SH-SY5Y (cell line): ENCODE data around the gene SAMD4A.

Experiments used
- GATA2 ChIP-seq: IDR thresholded peaks from 2 replicates; pipeline ENCODE4 v1.6.1; 2011; ENCODE audit warnings: mild to moderate bottlenecking, low read depth, low read length
- GATA3 ChIP-seq: IDR thresholded peaks from 2 replicates; pipeline ENCODE4 v1.6.1; 2011; ENCODE audit warnings: low read depth, mild to moderate bottlenecking, low read length, moderate library complexity

DNA sequence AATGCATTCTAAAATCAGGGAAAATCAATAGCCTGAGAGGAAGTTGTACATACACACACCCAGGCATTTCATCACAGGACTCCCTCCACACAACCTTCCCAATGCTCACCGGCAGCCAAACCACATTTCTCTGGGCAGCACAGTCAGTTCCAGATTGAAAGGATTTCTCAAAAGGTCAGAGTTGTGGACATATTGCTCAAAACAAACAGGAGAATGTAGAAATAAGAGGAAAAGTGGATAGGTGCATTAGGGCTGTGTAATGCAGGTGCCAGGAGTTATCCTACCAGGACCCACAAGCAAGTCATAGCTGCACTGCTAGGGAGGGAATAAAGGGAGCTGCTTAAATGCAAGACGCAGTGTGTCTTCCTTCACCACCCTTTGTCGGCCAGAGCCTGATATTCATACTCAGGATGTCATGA, 272.8 kb downstream of the SAMD4A start:
- TF ChIP-seq GATA2 (no peak), GATA3 (no peak)
